Suprapubic skin (tissue), 4 donors: ENCODE results near the gene CXCL12. TPM values are rescaled to one million over a fixed set of nuclear protein-coding genes. Genes with fewer than 3 reads are reported as not detected.
A peak's percentile ranks its signal among the peaks of the same experiment; 100 is the strongest.

Experiments used
- DNase-seq, 2 donors: peaks; one replicate each; pipeline ENCODE4 v3.0.0-alpha.2; 2019; ENCODE audit warnings: low spot score in 2 of 2
- H3K27ac ChIP-seq: fragments of 200-600 bp; sonication (generic); one replicate; pipeline ENCODE4 v1.5.1; 2019
- H3K27me3 ChIP-seq: fragments of 200-600 bp; sonication (generic); one replicate; pipeline ENCODE4 v1.5.1; 2019
- H3K36me3 ChIP-seq: fragments of 200-600 bp; sonication (generic); one replicate; pipeline ENCODE4 v1.5.1; 2019
- H3K4me1 ChIP-seq: fragments of 200-600 bp; sonication (generic); one replicate; pipeline ENCODE4 v1.5.1; 2019
- H3K4me3 ChIP-seq: fragments of 200-600 bp; sonication (generic); one replicate; pipeline ENCODE4 v1.5.1; 2019; ENCODE audit warnings: mild to moderate bottlenecking
- H3K9me3 ChIP-seq: fragments of 200-600 bp; sonication (generic); one replicate; pipeline ENCODE4 v1.5.1; 2019
- EP300 ChIP-seq: sonication (generic); formaldehyde crosslinking; IDR thresholded peaks from one replicate; pipeline ENCODE4 v1.6.1; 2017; ENCODE audit warnings: antibody characterized with exemption
- POLR2A ChIP-seq, 2 donors: fragments of 450-650 bp; IDR thresholded peaks; one replicate each; pipeline ENCODE4 v1.6.1; 2017; ENCODE audit warnings: antibody characterized with exemption in 2 of 2, mild to moderate bottlenecking in 2 of 2, moderate library complexity in 2 of 2
- POLR2AphosphoS5 ChIP-seq, 3 donors: sonication (generic); formaldehyde crosslinking; IDR thresholded peaks; one replicate each; pipeline ENCODE4 v1.6.1; 2017; ENCODE audit warnings: antibody characterized with exemption in 3 of 3
- WGBS: methylation state at CpG from one replicate; pipeline ENCODE4 v1.1.5; 2018; 5-methylcytosine and 5-hydroxymethylcytosine counted together
- total RNA-seq, 4 donors: library from RNA; depleted of rRNA; stranded (reverse); fragments of >200 nt; gene quantifications; one replicate each; pipeline ENCODE4 v1.1.0, GENCODE V29; 2016
- TF ChIP-seq, protein P1 (sequence below), 2 donors: fragments of 200-600 bp in 1 of 2; fragments of 450-650 bp in 1 of 2; sonication (generic) in 1 of 2; IDR thresholded peaks; one replicate each; pipeline ENCODE4 v1.5.1; 2016 to 2019; ENCODE audit warnings: antibody characterized with exemption in 2 of 2, mild to moderate bottlenecking in 1 of 2, moderate library complexity in 1 of 2

CXCL12 gene
- total RNA-seq, 4 donors from 2014 or later = 13.9 to 44.7 (median 27.6) TPM

- H3K4me1 ChIP-seq = peaks cover 15% of the 10 kb centered on the region
- no peak overlapping the region for H3K4me3 ChIP-seq
- H3K27me3 ChIP-seq = peaks cover 23% of the 10 kb centered on the region
- TF ChIP-seq POLR2AphosphoS5 (IDR thresholded peaks at IDR 0.05) (no peak), EP300 (no peak), POLR2A (IDR thresholded peaks at IDR 0.05) (no peak)
- TF ChIP-seq, protein P1, sequence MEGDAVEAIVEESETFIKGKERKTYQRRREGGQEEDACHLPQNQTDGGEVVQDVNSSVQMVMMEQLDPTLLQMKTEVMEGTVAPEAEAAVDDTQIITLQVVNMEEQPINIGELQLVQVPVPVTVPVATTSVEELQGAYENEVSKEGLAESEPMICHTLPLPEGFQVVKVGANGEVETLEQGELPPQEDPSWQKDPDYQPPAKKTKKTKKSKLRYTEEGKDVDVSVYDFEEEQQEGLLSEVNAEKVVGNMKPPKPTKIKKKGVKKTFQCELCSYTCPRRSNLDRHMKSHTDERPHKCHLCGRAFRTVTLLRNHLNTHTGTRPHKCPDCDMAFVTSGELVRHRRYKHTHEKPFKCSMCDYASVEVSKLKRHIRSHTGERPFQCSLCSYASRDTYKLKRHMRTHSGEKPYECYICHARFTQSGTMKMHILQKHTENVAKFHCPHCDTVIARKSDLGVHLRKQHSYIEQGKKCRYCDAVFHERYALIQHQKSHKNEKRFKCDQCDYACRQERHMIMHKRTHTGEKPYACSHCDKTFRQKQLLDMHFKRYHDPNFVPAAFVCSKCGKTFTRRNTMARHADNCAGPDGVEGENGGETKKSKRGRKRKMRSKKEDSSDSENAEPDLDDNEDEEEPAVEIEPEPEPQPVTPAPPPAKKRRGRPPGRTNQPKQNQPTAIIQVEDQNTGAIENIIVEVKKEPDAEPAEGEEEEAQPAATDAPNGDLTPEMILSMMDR (IDR thresholded peaks at IDR 0.05) = no peak
- H3K27ac ChIP-seq = no peak overlapping the region
- no peaks in the 10 kb centered on the region for H3K9me3 ChIP-seq
- DNase-seq = no peak
- no peaks in the 10 kb centered on the region for H3K36me3 ChIP-seq
- WGBS = 48% methylated on average over 2 of the region's 2 CpGs
These were observed 4.7 kb upstream of the CXCL12 start for GRCh38 chr10:44389556-44389955.

- no peak overlapping the region for H3K4me3 ChIP-seq
- H3K27ac ChIP-seq = no peak overlapping the region
- TF ChIP-seq EP300 (no peak), POLR2AphosphoS5 (IDR thresholded peaks at IDR 0.05) (no peak), POLR2A (IDR thresholded peaks at IDR 0.05) (no peak)
- TF ChIP-seq, protein P1 (IDR thresholded peaks at IDR 0.05) = no peak
- H3K4me1 ChIP-seq = peaks cover 19% of the 10 kb centered on the region
- no peaks in the 10 kb centered on the region for H3K36me3 ChIP-seq
- peaks cover 28% of the 10 kb centered on the region for H3K27me3 ChIP-seq
- WGBS = 64% methylated on average over 2 of the region's 4 CpGs
- peak in 1 of 2 donors; percentile 62 for DNase-seq
- H3K9me3 ChIP-seq = no peaks in the 10 kb centered on the region
These were observed 4.3 kb upstream of the CXCL12 start for GRCh38 chr10:44389150-44389549.

- TF ChIP-seq EP300 = no peak
- no peak for TF ChIP-seq POLR2AphosphoS5 (IDR thresholded peaks at IDR 0.05)
- DNase-seq = peak in 1 of 2 donors; percentile 37
- no peak overlapping the region for H3K27ac ChIP-seq
- peaks cover 33% of the 10 kb centered on the region for H3K27me3 ChIP-seq
- 93% methylated on average over 5 of the region's 6 CpGs for WGBS
- H3K36me3 ChIP-seq = no peaks in the 10 kb centered on the region
- H3K4me1 ChIP-seq = peaks cover 25% of the 10 kb centered on the region
- no peak overlapping the region for H3K4me3 ChIP-seq
- H3K9me3 ChIP-seq = no peaks in the 10 kb centered on the region
These were observed 3.7 kb upstream of the CXCL12 start for GRCh38 chr10:44388641-44389040.

- H3K36me3 ChIP-seq = no peaks in the 10 kb centered on the region
- TF ChIP-seq POLR2A (IDR thresholded peaks at IDR 0.05) (no peak), EP300 (no peak), POLR2AphosphoS5 (IDR thresholded peaks at IDR 0.05) (no peak)
- TF ChIP-seq, protein P1 (IDR thresholded peaks at IDR 0.05) = no peak
- H3K27ac ChIP-seq = no peak overlapping the region
- H3K27me3 ChIP-seq = peaks cover 40% of the 10 kb centered on the region
- DNase-seq = peak; percentile 50 to 72
- 82% methylated on average over 7 of the region's 7 CpGs for WGBS
- H3K4me1 ChIP-seq = peaks cover 28% of the 10 kb centered on the region
- no peaks in the 10 kb centered on the region for H3K9me3 ChIP-seq
- no peak overlapping the region for H3K4me3 ChIP-seq
These were observed 3.0 kb upstream of the CXCL12 start for GRCh38 chr10:44387853-44388251.

DNA sequence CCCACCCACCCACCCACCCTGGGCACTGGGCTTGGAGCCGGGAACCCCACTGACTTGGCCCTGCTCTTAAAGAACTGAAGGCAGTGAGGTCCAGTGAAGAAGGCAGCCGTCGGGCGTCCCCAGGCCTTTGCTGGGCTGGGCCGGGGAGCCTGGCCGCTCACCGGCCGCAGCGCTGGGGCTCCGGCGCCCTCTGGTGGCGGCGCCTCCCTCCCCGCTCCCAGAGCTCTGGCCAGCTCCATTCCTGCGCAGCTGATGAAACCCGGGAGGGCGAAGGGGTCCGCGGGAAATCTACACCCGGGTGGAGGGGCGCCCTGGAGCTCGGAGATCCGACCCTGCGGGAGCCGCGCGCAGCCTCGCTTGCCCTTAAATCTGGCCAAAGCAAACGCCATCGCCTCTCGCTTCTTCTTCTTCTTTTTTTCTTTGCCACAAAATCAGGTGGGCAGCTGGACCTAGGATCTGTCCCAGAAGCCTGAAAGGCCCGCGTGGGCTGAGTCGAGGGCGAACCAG lies 1.7 kb upstream of the CXCL12 start:
- peak; percentile 64 to 83 for DNase-seq
- peaks cover 46% of the 10 kb centered on the region for H3K27me3 ChIP-seq
- H3K36me3 ChIP-seq = no peaks in the 10 kb centered on the region
- peak overlapping the region; percentile 2 for H3K4me3 ChIP-seq
- H3K27ac ChIP-seq = no peak overlapping the region
- TF ChIP-seq, protein P1 (IDR thresholded peaks at IDR 0.05) = peak; percentile 51 to 94
- TF ChIP-seq POLR2A (IDR thresholded peaks at IDR 0.05) = no peak
- no peak for TF ChIP-seq EP300
- peak in 1 of 3 donors; percentile 41 for TF ChIP-seq POLR2AphosphoS5 (IDR thresholded peaks at IDR 0.05)
- H3K9me3 ChIP-seq = no peaks in the 10 kb centered on the region
- H3K4me1 ChIP-seq = peaks cover 35% of the 10 kb centered on the region
- 12% methylated on average over 11 of the region's 35 CpGs for WGBS
